Mucosa of rectum (tissue), 2 donors: ENCODE data around the gene CA9.
A peak's percentile ranks its signal among the peaks of the same experiment; 100 is the strongest.
"Not testable (repeated sequence)": the region's sequence is repeated elsewhere in the genome, so short reads cannot be mapped to it uniquely, and the experiment has no call there.

Experiments used
- H3K27ac ChIP-seq, 2 donors: one replicate each; pipeline ENCODE4 v1.7.0; 2013; ENCODE audit warnings: inconsistent platforms in 2 of 2, low read depth in 2 of 2, low read length in 2 of 2
- H3K27me3 ChIP-seq, 2 donors: one replicate each; pipeline ENCODE4 v1.7.0; 2013; ENCODE audit warnings: low read length in 2 of 2; ENCODE audit not compliant: control insufficient read depth in 2 of 2, insufficient read depth in 2 of 2
- H3K36me3 ChIP-seq, 2 donors: one replicate each; pipeline ENCODE4 v1.7.0; 2013; ENCODE audit warnings: low read length in 2 of 2; ENCODE audit not compliant: control insufficient read depth in 2 of 2, insufficient read depth in 2 of 2
- H3K4me1 ChIP-seq, 2 donors: one replicate each; pipeline ENCODE4 v1.7.0; 2013; ENCODE audit warnings: low read length in 2 of 2, mild to moderate bottlenecking in 1 of 2; ENCODE audit not compliant: control insufficient read depth in 2 of 2, insufficient read depth in 2 of 2
- H3K4me3 ChIP-seq, 2 donors: one replicate each; pipeline ENCODE4 v1.7.0; 2013; ENCODE audit warnings: low read length in 2 of 2
- H3K9ac ChIP-seq, 2 donors: one replicate each; pipeline ENCODE4 v1.7.0; 2013; ENCODE audit warnings: low read length in 2 of 2, low read depth in 1 of 2, mild to moderate bottlenecking in 1 of 2
- H3K9me3 ChIP-seq, 2 donors: one replicate each; pipeline ENCODE4 v1.7.0; 2013; ENCODE audit warnings: low read length in 2 of 2; ENCODE audit not compliant: control insufficient read depth in 2 of 2
- donor health status: healthy.
- donor health status: Normal muscosa, but diverticular disease.

Gene CA9

GRCh38 chr9:35639631-35640030 is 34.1 kb upstream of the CA9 start:
- Histone ChIP-seq H3K36me3 (no peaks in the 10 kb centered on the region), H3K4me3 (no peak overlapping the region), H3K27me3 (no peaks in the 10 kb centered on the region), H3K4me1 (no peaks in the 10 kb centered on the region), H3K27ac (no peak overlapping the region), H3K9ac (no peak overlapping the region), H3K9me3 (no peaks in the 10 kb centered on the region)

- H3K9me3 ChIP-seq, H3K27ac ChIP-seq, H3K4me1 ChIP-seq, H3K4me3 ChIP-seq, H3K27me3 ChIP-seq, H3K9ac ChIP-seq, H3K36me3 ChIP-seq: not testable (repeated sequence)
Measured at GRCh38 chr9:35640431-35640830, 33.3 kb upstream of the CA9 start.

GRCh38 chr9:35641478-35641877 is 32.2 kb upstream of the CA9 start:
- not testable (repeated sequence) for H3K27ac ChIP-seq, H3K9ac ChIP-seq, H3K4me1 ChIP-seq, H3K36me3 ChIP-seq, H3K4me3 ChIP-seq, H3K27me3 ChIP-seq, H3K9me3 ChIP-seq

GRCh38 chr9:35643046-35643445 is 30.7 kb upstream of the CA9 start:
- H3K4me1 ChIP-seq = peaks cover 7 to 11% of the 10 kb centered on the region in 2 donors
- H3K4me3 ChIP-seq = no peak overlapping the region
- H3K27ac ChIP-seq = no peak overlapping the region
- H3K9ac ChIP-seq = no peak overlapping the region
- no peaks in the 10 kb centered on the region for H3K9me3 ChIP-seq
- H3K27me3 ChIP-seq = no peaks in the 10 kb centered on the region
- no peaks in the 10 kb centered on the region for H3K36me3 ChIP-seq

- Histone ChIP-seq H3K4me3 (peak overlapping the region; percentile 89 to 93), H3K4me1 (peaks cover 9 to 14% of the 10 kb centered on the region in 2 donors), H3K9ac (peak overlapping the region; percentile 81 to 91), H3K27ac (peak overlapping the region; percentile 72 to 87)
- not testable (repeated sequence) for H3K36me3 ChIP-seq, H3K27me3 ChIP-seq, H3K9me3 ChIP-seq
Measured at GRCh38 chr9:35645736-35646135, 28.0 kb upstream of the CA9 start.

- Histone ChIP-seq H3K27me3 (no peaks in the 10 kb centered on the region), H3K4me3 (peak overlapping the region; percentile 89 to 93), H3K4me1 (peaks cover 9 to 14% of the 10 kb centered on the region in 2 donors), H3K9ac (peak overlapping the region; percentile 81 to 91), H3K36me3 (no peaks in the 10 kb centered on the region), H3K27ac (peak overlapping the region; percentile 72 to 87), H3K9me3 (no peaks in the 10 kb centered on the region)
Measured at GRCh38 chr9:35646153-35646532, 27.6 kb upstream of the CA9 start.

GRCh38 chr9:35646533-35647265 is 27.0 kb upstream of the CA9 start:
- Histone ChIP-seq H3K27ac (peak overlapping the region; percentile 72 to 87), H3K27me3 (no peaks in the 10 kb centered on the region), H3K4me1 (peaks cover 13 to 19% of the 10 kb centered on the region in 2 donors), H3K4me3 (peak overlapping the region; percentile 89 to 93), H3K9ac (peak overlapping the region; percentile 81 to 91), H3K9me3 (no peaks in the 10 kb centered on the region), H3K36me3 (no peaks in the 10 kb centered on the region)

- no peaks in the 10 kb centered on the region for H3K36me3 ChIP-seq
- H3K27ac ChIP-seq = peak overlapping the region in 1 of 2 donors; percentile 52
- no peaks in the 10 kb centered on the region for H3K27me3 ChIP-seq
- no peak overlapping the region for H3K9ac ChIP-seq
- peaks cover 22 to 24% of the 10 kb centered on the region in 2 donors for H3K4me1 ChIP-seq
- peak overlapping the region; percentile 39 to 58 for H3K4me3 ChIP-seq
- H3K9me3 ChIP-seq = no peaks in the 10 kb centered on the region
Measured at GRCh38 chr9:35649431-35650340, 24.0 kb upstream of the CA9 start.

- H3K27ac ChIP-seq = peak within 1 kb of the TSS; percentile 81 to 89
- H3K9ac ChIP-seq = peak within 1 kb of the TSS in 1 of 2 donors; percentile 24
- no peaks in the 10 kb centered on the region for H3K9me3 ChIP-seq
- peak within 1 kb of the TSS; percentile 39 to 58 for H3K4me3 ChIP-seq
- H3K27me3 ChIP-seq = no peaks in the 10 kb centered on the region
- peaks cover 22 to 23% of the 10 kb centered on the region in 2 donors for H3K4me1 ChIP-seq
- H3K36me3 ChIP-seq = no peaks in the 10 kb centered on the region
Measured at GRCh38 chr9:35650341-35651158, 23.2 kb upstream of the CA9 start, which contains the start of gene SIT1. Gene SIT1, minus strand, starts transcription at chr9:35650931. Its CDS starts 78 bp downstream, at chr9:35650853.
